SK-N-MC (cell line): ENCODE measurements around the gene TAS1R3.

ENCODE experiments used
- EZH2 ChIP-seq: fragments of 200-600 bp; sonication (generic); IDR thresholded peaks from one replicate; pipeline ENCODE4 v1.6.1; 2017; ENCODE audit warnings: antibody characterized with exemption
- POLR2AphosphoS5 ChIP-seq: IDR thresholded peaks from 2 replicates; pipeline ENCODE4 v1.6.1; 2012; ENCODE audit warnings: mild to moderate bottlenecking, low read depth, low read length, borderline replicate concordance

- TF ChIP-seq EZH2 (no peak), POLR2AphosphoS5 (no peak; the same call in 1 of the 2 replicates)
Measured at GRCh38 chr1:1333551-1334241, 2.6 kb downstream of the TAS1R3 start.
